ENCODE measurements around the gene BCAS3.
A peak's percentile ranks its signal among the peaks of the same experiment; 100 is the strongest.

The BCAS3 gene

GRCh38 chr17:60720763-60721531, 43.3 kb downstream of the BCAS3 start:
- Histone ChIP-seq H3K4ac (ENCODE audit: low read depth in 1 of 2, low read length in 2 of 2) (no peak overlapping the region), H3K9ac (ENCODE audit: low read length) (peak overlapping the region; percentile 52), H3K4me3 (ENCODE audit: insufficient read depth in 1 of 2, low read depth in 1 of 2, low read length in 2 of 2) (no peak overlapping the region), H4K8ac (ENCODE audit: low read length) (no peak overlapping the region), H2BK120ac (ENCODE audit: low read depth, low read length) (no peak overlapping the region), H3K4me1 (ENCODE audit: control insufficient read depth, insufficient read depth, low read depth, low read length) (peaks cover 1% of the 10 kb centered on the region), H3K9me3 (ENCODE audit: control insufficient read depth, low read length) (no peaks in the 10 kb centered on the region), H2BK12ac (ENCODE audit: low read length in 2 of 2) (no peak overlapping the region), H2BK15ac (ENCODE audit: low read depth, poor library complexity, severe bottlenecking) (no peak overlapping the region), H3K14ac (ENCODE audit: low read length in 2 of 2) (no peak overlapping the region), H3K36me3 (ENCODE audit: control insufficient read depth in 1 of 2, insufficient read depth in 2 of 2, low read depth in 1 of 2, low read length in 2 of 2) (no peaks in the 10 kb centered on the region), H2AFZ (ENCODE audit: low read depth, low read length) (no peak overlapping the region), H4K91ac (ENCODE audit: low read length) (no peak overlapping the region), H3K23ac (ENCODE audit: low read length in 2 of 2) (no peak overlapping the region), H2BK5ac (ENCODE audit: low read depth, low read length, poor library complexity, severe bottlenecking) (no peak overlapping the region), H3K4me2 (ENCODE audit: low read length, poor library complexity, severe bottlenecking) (no peak overlapping the region), H3K79me1 (replicated peaks; ENCODE audit: low read length, poor library complexity, severe bottlenecking) (peaks cover 2% of the 10 kb centered on the region), H3K27me3 (ENCODE audit: control insufficient read depth in 1 of 2, insufficient read depth in 1 of 2, low read length in 2 of 2) (no peaks in the 10 kb centered on the region), H3K27ac (ENCODE audit: low read length, poor library complexity, severe bottlenecking) (peak overlapping the region; percentile 14), H3K18ac (ENCODE audit: low read depth in 1 of 2, low read length in 2 of 2) (no peak overlapping the region), H2AK5ac (ENCODE audit: low read length, severe bottlenecking) (no peak overlapping the region)
- DNase-seq, result peak; percentile 72
- 0% methylated on average over 3 of the region's 5 CpGs for WGBS

GRCh38 chr17:60724647-60725046, 47.0 kb downstream of the BCAS3 start:
- DNase-seq, result no peak
- H3K79me1 ChIP-seq (replicated peaks; ENCODE audit: low read length, poor library complexity, severe bottlenecking), result peaks cover 2% of the 10 kb centered on the region
- H3K4me2 ChIP-seq (ENCODE audit: low read length, poor library complexity, severe bottlenecking), result no peak overlapping the region
- H3K9me3 ChIP-seq (ENCODE audit: control insufficient read depth, low read length), result no peaks in the 10 kb centered on the region
- H2BK15ac ChIP-seq (ENCODE audit: low read depth, poor library complexity, severe bottlenecking), result no peak overlapping the region
- no peak overlapping the region for H3K14ac ChIP-seq (ENCODE audit: low read length in 2 of 2)
- H4K91ac ChIP-seq (ENCODE audit: low read length), result no peak overlapping the region
- H3K4ac ChIP-seq (ENCODE audit: low read depth in 1 of 2, low read length in 2 of 2), result no peak overlapping the region
- H4K8ac ChIP-seq (ENCODE audit: low read length), result no peak overlapping the region
- no peaks in the 10 kb centered on the region for H3K36me3 ChIP-seq (ENCODE audit: control insufficient read depth in 1 of 2, insufficient read depth in 2 of 2, low read depth in 1 of 2, low read length in 2 of 2)
- no peak overlapping the region for H3K9ac ChIP-seq (ENCODE audit: low read length)
- no peak overlapping the region for H3K27ac ChIP-seq (ENCODE audit: low read length, poor library complexity, severe bottlenecking)
- H2BK120ac ChIP-seq (ENCODE audit: low read depth, low read length), result no peak overlapping the region
- no peak overlapping the region for H3K4me3 ChIP-seq (ENCODE audit: insufficient read depth in 1 of 2, low read depth in 1 of 2, low read length in 2 of 2)
- no peak overlapping the region for H3K23ac ChIP-seq (ENCODE audit: low read length in 2 of 2)
- no peaks in the 10 kb centered on the region for H3K27me3 ChIP-seq (ENCODE audit: control insufficient read depth in 1 of 2, insufficient read depth in 1 of 2, low read length in 2 of 2)
- no peak overlapping the region for H2BK12ac ChIP-seq (ENCODE audit: low read length in 2 of 2)
- H2BK5ac ChIP-seq (ENCODE audit: low read depth, low read length, poor library complexity, severe bottlenecking), result no peak overlapping the region
- H2AK5ac ChIP-seq (ENCODE audit: low read length, severe bottlenecking), result no peak overlapping the region
- peaks cover 1% of the 10 kb centered on the region for H3K4me1 ChIP-seq (ENCODE audit: control insufficient read depth, insufficient read depth, low read depth, low read length)
- no peak overlapping the region for H3K18ac ChIP-seq (ENCODE audit: low read depth in 1 of 2, low read length in 2 of 2)
- H2AFZ ChIP-seq (ENCODE audit: low read depth, low read length), result no peak overlapping the region

DNA sequence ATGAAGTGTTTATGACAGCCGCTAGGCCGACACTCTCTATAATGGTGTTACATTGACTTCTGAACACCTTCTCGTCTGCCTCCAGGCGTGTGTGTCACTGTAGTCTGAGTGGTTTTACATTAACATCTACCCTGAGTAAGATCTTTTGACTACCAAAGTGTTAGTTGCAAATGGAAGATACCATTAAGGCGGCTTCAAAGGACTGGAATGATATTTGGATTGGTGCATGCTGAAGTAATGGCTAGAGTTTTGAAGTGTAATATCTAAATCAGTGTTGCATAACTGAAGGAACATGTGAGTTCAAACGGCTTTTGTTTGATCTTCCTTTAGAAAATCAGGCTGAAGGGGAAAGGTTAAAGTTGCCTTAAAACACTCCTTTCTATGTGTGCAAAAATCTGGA, 52.2 kb downstream of the BCAS3 start:
- H3K14ac ChIP-seq (ENCODE audit: low read length in 2 of 2), result no peak overlapping the region
- no peaks in the 10 kb centered on the region for H3K27me3 ChIP-seq (ENCODE audit: control insufficient read depth in 1 of 2, insufficient read depth in 1 of 2, low read length in 2 of 2)
- H3K9ac ChIP-seq (ENCODE audit: low read length), result peak overlapping the region; percentile 22
- no peak overlapping the region for H3K18ac ChIP-seq (ENCODE audit: low read depth in 1 of 2, low read length in 2 of 2)
- no peak overlapping the region for H2AFZ ChIP-seq (ENCODE audit: low read depth, low read length)
- no peaks in the 10 kb centered on the region for H3K4me1 ChIP-seq (ENCODE audit: control insufficient read depth, insufficient read depth, low read depth, low read length)
- no peak overlapping the region for H2BK12ac ChIP-seq (ENCODE audit: low read length in 2 of 2)
- H4K8ac ChIP-seq (ENCODE audit: low read length), result no peak overlapping the region
- no peak overlapping the region for H3K4me3 ChIP-seq (ENCODE audit: insufficient read depth in 1 of 2, low read depth in 1 of 2, low read length in 2 of 2)
- H2BK15ac ChIP-seq (ENCODE audit: low read depth, poor library complexity, severe bottlenecking), result no peak overlapping the region
- no peaks in the 10 kb centered on the region for H3K9me3 ChIP-seq (ENCODE audit: control insufficient read depth, low read length)
- H2BK5ac ChIP-seq (ENCODE audit: low read depth, low read length, poor library complexity, severe bottlenecking), result no peak overlapping the region
- no peak for DNase-seq
- H2AK5ac ChIP-seq (ENCODE audit: low read length, severe bottlenecking), result no peak overlapping the region
- no peak overlapping the region for H4K91ac ChIP-seq (ENCODE audit: low read length)
- peaks cover under 1% of the 10 kb centered on the region for H3K79me1 ChIP-seq (replicated peaks; ENCODE audit: low read length, poor library complexity, severe bottlenecking)
- no peaks in the 10 kb centered on the region for H3K36me3 ChIP-seq (ENCODE audit: control insufficient read depth in 1 of 2, insufficient read depth in 2 of 2, low read depth in 1 of 2, low read length in 2 of 2)
- no peak overlapping the region for H2BK120ac ChIP-seq (ENCODE audit: low read depth, low read length)
- no peak overlapping the region for H3K27ac ChIP-seq (ENCODE audit: low read length, poor library complexity, severe bottlenecking)
- 93% methylated on average over 5 of the region's 6 CpGs for WGBS
- H3K4me2 ChIP-seq (ENCODE audit: low read length, poor library complexity, severe bottlenecking), result no peak overlapping the region
- no peak overlapping the region for H3K23ac ChIP-seq (ENCODE audit: low read length in 2 of 2)
- no peak overlapping the region for H3K4ac ChIP-seq (ENCODE audit: low read depth in 1 of 2, low read length in 2 of 2)

DNA sequence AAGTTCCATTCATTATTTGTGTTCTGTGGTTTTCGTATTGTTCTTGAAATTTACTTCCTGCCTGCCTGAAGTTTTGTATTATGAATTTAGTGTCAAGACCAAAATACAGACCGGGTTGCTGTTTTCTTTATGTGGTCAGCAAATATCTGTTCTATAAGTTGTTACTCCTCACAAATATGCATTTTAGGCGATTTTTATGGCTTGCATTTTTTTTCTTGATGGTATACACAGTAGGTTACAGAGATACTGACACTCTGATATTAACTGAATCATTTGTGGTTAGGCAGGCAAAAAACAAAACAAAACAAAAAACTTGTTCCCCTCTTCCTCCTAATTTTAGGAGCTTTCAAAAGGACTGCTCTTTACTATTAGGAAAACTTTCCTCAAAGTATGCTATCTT, 52.6 kb downstream of the BCAS3 start:
- Histone ChIP-seq H4K8ac (ENCODE audit: low read length) (no peak overlapping the region), H3K79me1 (replicated peaks; ENCODE audit: low read length, poor library complexity, severe bottlenecking) (no peaks in the 10 kb centered on the region), H3K9ac (ENCODE audit: low read length) (peak overlapping the region; percentile 22), H3K36me3 (ENCODE audit: control insufficient read depth in 1 of 2, insufficient read depth in 2 of 2, low read depth in 1 of 2, low read length in 2 of 2) (no peaks in the 10 kb centered on the region), H3K9me3 (ENCODE audit: control insufficient read depth, low read length) (no peaks in the 10 kb centered on the region), H2AK5ac (ENCODE audit: low read length, severe bottlenecking) (no peak overlapping the region), H2BK15ac (ENCODE audit: low read depth, poor library complexity, severe bottlenecking) (no peak overlapping the region), H2BK120ac (ENCODE audit: low read depth, low read length) (no peak overlapping the region), H3K4ac (ENCODE audit: low read depth in 1 of 2, low read length in 2 of 2) (no peak overlapping the region), H2AFZ (ENCODE audit: low read depth, low read length) (no peak overlapping the region), H3K27ac (ENCODE audit: low read length, poor library complexity, severe bottlenecking) (no peak overlapping the region), H2BK12ac (ENCODE audit: low read length in 2 of 2) (no peak overlapping the region), H3K4me1 (ENCODE audit: control insufficient read depth, insufficient read depth, low read depth, low read length) (no peaks in the 10 kb centered on the region), H3K4me3 (ENCODE audit: insufficient read depth in 1 of 2, low read depth in 1 of 2, low read length in 2 of 2) (no peak overlapping the region), H3K23ac (ENCODE audit: low read length in 2 of 2) (no peak overlapping the region), H4K91ac (ENCODE audit: low read length) (no peak overlapping the region), H2BK5ac (ENCODE audit: low read depth, low read length, poor library complexity, severe bottlenecking) (no peak overlapping the region), H3K4me2 (ENCODE audit: low read length, poor library complexity, severe bottlenecking) (no peak overlapping the region), H3K14ac (ENCODE audit: low read length in 2 of 2) (no peak overlapping the region), H3K18ac (ENCODE audit: low read depth in 1 of 2, low read length in 2 of 2) (no peak overlapping the region), H3K27me3 (ENCODE audit: control insufficient read depth in 1 of 2, insufficient read depth in 1 of 2, low read length in 2 of 2) (no peaks in the 10 kb centered on the region)
- DNase-seq, result no peak
- WGBS, result 100% methylated on average over 1 of the region's 3 CpGs

Data from mesenchymal stem cell (in vitro differentiated cells and primary cell).